SHP77 treated with DMSO at 0.1 percent for 48 hours (cell line): ENCODE data around the gene ENPP6.
"Not testable (repeated sequence)": the region's sequence is repeated elsewhere in the genome, so short reads cannot be mapped to it uniquely, and the experiment has no call there.

ENCODE experiments used
- DNase-seq: peaks from one replicate; lab custom pipeline; 2025; lab: John Stamatoyannopoulos, UW

The ENPP6 gene

GRCh38 chr4:184235526-184235925 is 17.9 kb upstream of the ENPP6 start:
- DNase-seq, result no peak

- DNase-seq, result no peak
Observed at GRCh38 chr4:184234155-184234554, 16.5 kb upstream of the ENPP6 start.

- no peak for DNase-seq
Observed at GRCh38 chr4:184232975-184233374, 15.3 kb upstream of the ENPP6 start.

GRCh38 chr4:184232202-184232601 is 14.5 kb upstream of the ENPP6 start:
- no peak for DNase-seq

- DNase-seq, result no peak
Observed at GRCh38 chr4:184231573-184231972, 13.9 kb upstream of the ENPP6 start.

GRCh38 chr4:184228056-184228705 is 10.5 kb upstream of the ENPP6 start:
- DNase-seq, result no peak

- DNase-seq, result no peak
Observed at GRCh38 chr4:184216515-184216914, 1.2 kb downstream of the ENPP6 start.

GRCh38 chr4:184215709-184216328 is 1.9 kb downstream of the ENPP6 start:
- no peak for DNase-seq

- no peak for DNase-seq
Observed at GRCh38 chr4:184214931-184215330, 2.7 kb downstream of the ENPP6 start.

GRCh38 chr4:184207734-184208607 is 9.7 kb downstream of the ENPP6 start:
- DNase-seq, result not testable (repeated sequence)

- no peak for DNase-seq
Observed at GRCh38 chr4:184205243-184205642, 12.4 kb downstream of the ENPP6 start.

- no peak for DNase-seq
Observed at GRCh38 chr4:184203300-184203699, 14.4 kb downstream of the ENPP6 start.

- DNase-seq, result no peak
Observed at GRCh38 chr4:184201179-184201578, 16.5 kb downstream of the ENPP6 start.

GRCh38 chr4:184200296-184200695 is 17.4 kb downstream of the ENPP6 start:
- no peak for DNase-seq

GRCh38 chr4:184199780-184200179 is 17.9 kb downstream of the ENPP6 start:
- no peak for DNase-seq

- no peak for DNase-seq
Observed at GRCh38 chr4:184198190-184198589, 19.5 kb downstream of the ENPP6 start.

GRCh38 chr4:184197536-184198082 is 20.1 kb downstream of the ENPP6 start:
- no peak for DNase-seq

GRCh38 chr4:184196730-184197385 is 20.8 kb downstream of the ENPP6 start:
- DNase-seq, result no peak

- no peak for DNase-seq
Observed at GRCh38 chr4:184193556-184194525, 23.8 kb downstream of the ENPP6 start.

- no peak for DNase-seq
Observed at GRCh38 chr4:184192933-184193332, 24.7 kb downstream of the ENPP6 start.

GRCh38 chr4:184191267-184191666 is 26.4 kb downstream of the ENPP6 start:
- no peak for DNase-seq
